PC-3 (cell line): ENCODE results near the gene UNC93B1. TPM values are rescaled to one million over a fixed set of nuclear protein-coding genes. Genes with fewer than 3 reads are reported as not detected.

ENCODE experiments used
- ATAC-seq: fragments of 200-7000 bp; cut with Tn5 transposase; 2 replicates; pipeline ENCODE4 v1.9.1; 2020; ENCODE audit warnings: mild to moderate bottlenecking, moderate library complexity
- BruUV-seq: library from RNA; stranded (reverse); fragments of 400-500 nt; replicated peaks from 2 replicates; lab custom pipeline; 2021; lab: Mats Ljungman, UMichigan
- CTCF ChIA-PET: fragments of 300-600 bp; sonication (Branson Sonifier 250); formaldehyde crosslinking; loops from one replicate; lab custom pipeline; 2022; ENCODE audit warnings: antibody characterized with exemption; lab: Charles Lee
- POLR2A ChIA-PET: fragments of 300-600 bp; sonication (Branson Sonifier 250); formaldehyde crosslinking; loops from one replicate; lab custom pipeline; 2022; ENCODE audit warnings: antibody characterized with exemption; ENCODE audit not compliant: unreplicated experiment; lab: Charles Lee
- DNase-seq: peaks from one replicate; pipeline ENCODE4 v3.0.0-alpha.2; 2015
- H2AFZ ChIP-seq: fragments of 300-600 bp; sonication (generic); 2 replicates; pipeline ENCODE4 v1.6.0; 2016; ENCODE audit warnings: antibody characterized with exemption, low read length
- H3F3A ChIP-seq: fragments of 300-600 bp; sonication (generic); one replicate; pipeline ENCODE4 v1.6.0; 2017; ENCODE audit warnings: antibody characterized with exemption, low read length, control low read depth, mild to moderate bottlenecking; ENCODE audit not compliant: unreplicated experiment
- H3K27ac ChIP-seq: fragments of 300-600 bp; sonication (generic); 2 replicates; pipeline ENCODE4 v1.5.1; 2016; ENCODE audit warnings: mild to moderate bottlenecking, low read length
- H3K27me3 ChIP-seq: fragments of 300-600 bp; sonication (generic); 2 replicates; pipeline ENCODE4 v1.6.1; 2016; ENCODE audit warnings: low read length, mixed read lengths
- H3K36me3 ChIP-seq: fragments of 300-600 bp; sonication (generic); 2 replicates; pipeline ENCODE4 v1.6.1; 2016; ENCODE audit warnings: low read depth, mixed run types, low read length, mixed read lengths
- H3K4me1 ChIP-seq: fragments of 300-600 bp; sonication (generic); 2 replicates; pipeline ENCODE4 v1.5.1; 2016; ENCODE audit warnings: low read length; ENCODE audit not compliant: insufficient read depth
- H3K4me2 ChIP-seq: fragments of 300-600 bp; sonication (generic); 2 replicates; pipeline ENCODE4 v1.6.0; 2016; ENCODE audit warnings: low read length
- H3K4me3 ChIP-seq: fragments of 300-600 bp; sonication (generic); 2 replicates; pipeline ENCODE4 v1.5.1; 2016; ENCODE audit warnings: mild to moderate bottlenecking, low read length, mixed read lengths
- H3K79me2 ChIP-seq: fragments of 300-600 bp; sonication (generic); 2 replicates; pipeline ENCODE4 v1.6.1; 2017; ENCODE audit warnings: low read length, mixed read lengths
- H3K9ac ChIP-seq: fragments of 300-600 bp; sonication (generic); 2 replicates; pipeline ENCODE4 v1.6.0; 2016; ENCODE audit warnings: mild to moderate bottlenecking, low read length
- H3K9me2 ChIP-seq: fragments of 300-600 bp; sonication (generic); replicated peaks from 2 replicates; pipeline ENCODE4 v1.6.1; 2016; ENCODE audit warnings: mixed run types, low read length, mixed read lengths
- H3K9me3 ChIP-seq: fragments of 300-600 bp; sonication (generic); 2 replicates; pipeline ENCODE4 v1.6.1; 2016; ENCODE audit warnings: low read length, mixed read lengths
- H4K20me1 ChIP-seq: fragments of 300-600 bp; sonication (generic); 2 replicates; pipeline ENCODE4 v1.6.1; 2016; ENCODE audit warnings: low read length, mixed read lengths
- EZH2 ChIP-seq: fragments of 300-600 bp; sonication (generic); IDR thresholded peaks from one replicate; pipeline ENCODE4 v1.6.1; 2017; ENCODE audit warnings: antibody characterized with exemption, mild to moderate bottlenecking, low read length; ENCODE audit not compliant: unreplicated experiment
- EZH2phosphoT487 ChIP-seq: fragments of 300-600 bp; sonication (generic); IDR thresholded peaks from 2 replicates; pipeline ENCODE4 v1.6.1; 2018; ENCODE audit warnings: mild to moderate bottlenecking, antibody characterized with exemption, low read length, borderline replicate concordance
- intact Hi-C: fragments of 100-400 bp; cut with micrococcal nuclease; formaldehyde crosslinking; loops from 2 replicates; pipeline ENCODE4 v1.9.0; 2023
- total RNA-seq: library from RNA; depleted of rRNA; stranded (reverse); fragments of >200 nt; gene quantifications from 2 replicates; pipeline ENCODE4 v1.2.3, GENCODE V29; 2014
- TF ChIP-seq, protein P1 (sequence below): fragments of 300-600 bp; sonication (generic); conservative IDR thresholded peaks from 2 replicates; pipeline ENCODE4 v1.5.1; 2017; ENCODE audit warnings: antibody characterized with exemption, low read depth, mild to moderate bottlenecking, low read length

Gene UNC93B1
- total RNA-seq, 1 experiment from 2014 or later: 66.8 TPM

GRCh38 chr11:68006606-68007166 lies 2.8 kb upstream of the UNC93B1 start:
- BruUV-seq: no TSS peak
- POLR2A ChIA-PET: no interaction called here

DNA sequence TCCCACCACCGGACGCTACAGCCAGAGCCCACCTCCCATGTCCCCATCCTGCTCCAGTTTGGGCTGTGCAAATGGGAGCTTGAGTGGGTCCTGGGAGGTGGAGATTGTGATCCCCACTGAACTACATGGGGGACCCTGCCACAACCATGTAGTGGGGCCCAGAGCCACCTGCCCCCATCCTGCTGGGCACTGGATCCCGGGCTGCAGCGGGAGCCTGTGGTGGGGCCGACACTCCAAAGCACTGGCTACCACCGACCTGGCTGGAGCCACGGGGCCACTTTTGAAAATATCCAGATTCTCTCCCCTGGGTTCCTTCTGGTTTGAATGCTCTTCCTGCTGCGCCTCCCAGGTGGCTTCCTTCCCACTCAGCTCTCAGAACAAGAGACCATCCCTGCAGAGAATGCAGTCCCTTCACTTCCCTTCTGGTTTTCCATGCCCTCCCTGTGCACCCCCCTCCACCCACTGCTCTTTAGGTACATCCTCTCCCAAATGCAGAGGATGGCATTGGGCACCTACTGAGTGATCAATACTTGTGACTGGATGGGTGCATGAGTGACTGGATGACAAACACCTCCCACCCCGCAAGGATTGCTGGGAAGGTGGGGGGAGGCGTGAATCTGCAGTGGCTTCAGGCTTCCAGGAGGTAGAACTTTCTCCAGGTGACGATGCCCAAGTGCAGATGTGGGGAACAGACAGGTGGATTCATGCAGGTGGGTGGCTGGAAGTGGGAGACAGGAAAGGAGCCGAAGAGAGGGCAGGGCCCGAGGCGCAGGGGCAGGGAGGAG lies 846 bp upstream of the UNC93B1 start:
- no peaks in the 10 kb centered on the region for H3K9me2 ChIP-seq
- H2AFZ ChIP-seq: peak overlapping the region; percentile 85
- BruUV-seq: no TSS peak
- peak overlapping the region; percentile 99 for H3K4me2 ChIP-seq
- H4K20me1 ChIP-seq: no peaks in the 10 kb centered on the region
- no peaks in the 10 kb centered on the region for H3K79me2 ChIP-seq
- H3K27me3 ChIP-seq: no peaks in the 10 kb centered on the region
- ChIA-PET CTCF (no interaction called here), POLR2A (no interaction called here)
- peaks cover 21% of the 10 kb centered on the region for H3K4me1 ChIP-seq
- TF ChIP-seq, protein P1, sequence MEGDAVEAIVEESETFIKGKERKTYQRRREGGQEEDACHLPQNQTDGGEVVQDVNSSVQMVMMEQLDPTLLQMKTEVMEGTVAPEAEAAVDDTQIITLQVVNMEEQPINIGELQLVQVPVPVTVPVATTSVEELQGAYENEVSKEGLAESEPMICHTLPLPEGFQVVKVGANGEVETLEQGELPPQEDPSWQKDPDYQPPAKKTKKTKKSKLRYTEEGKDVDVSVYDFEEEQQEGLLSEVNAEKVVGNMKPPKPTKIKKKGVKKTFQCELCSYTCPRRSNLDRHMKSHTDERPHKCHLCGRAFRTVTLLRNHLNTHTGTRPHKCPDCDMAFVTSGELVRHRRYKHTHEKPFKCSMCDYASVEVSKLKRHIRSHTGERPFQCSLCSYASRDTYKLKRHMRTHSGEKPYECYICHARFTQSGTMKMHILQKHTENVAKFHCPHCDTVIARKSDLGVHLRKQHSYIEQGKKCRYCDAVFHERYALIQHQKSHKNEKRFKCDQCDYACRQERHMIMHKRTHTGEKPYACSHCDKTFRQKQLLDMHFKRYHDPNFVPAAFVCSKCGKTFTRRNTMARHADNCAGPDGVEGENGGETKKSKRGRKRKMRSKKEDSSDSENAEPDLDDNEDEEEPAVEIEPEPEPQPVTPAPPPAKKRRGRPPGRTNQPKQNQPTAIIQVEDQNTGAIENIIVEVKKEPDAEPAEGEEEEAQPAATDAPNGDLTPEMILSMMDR: no peak
- TF ChIP-seq EZH2 (no peak), EZH2phosphoT487 (no peak)
- no peak for ATAC-seq
- intact Hi-C loops: no loop called here
- H3K36me3 ChIP-seq: no peaks in the 10 kb centered on the region
- H3F3A ChIP-seq: peaks cover 3% of the 10 kb centered on the region
- no peak overlapping the region for H3K9ac ChIP-seq
- H3K9me3 ChIP-seq: no peaks in the 10 kb centered on the region
- H3K27ac ChIP-seq: no peak overlapping the region
- no peak for DNase-seq
- peak overlapping the region; percentile 83 for H3K4me3 ChIP-seq

More at GRCh38 chr11:68006606-68007166, 2.8 kb upstream of the UNC93B1 start:
- Histone ChIP-seq H3K27ac (no peak overlapping the region), H4K20me1 (no peaks in the 10 kb centered on the region), H3K36me3 (no peaks in the 10 kb centered on the region), H3K4me3 (no peak overlapping the region), H2AFZ (no peak overlapping the region), H3K9ac (no peak overlapping the region), H3K79me2 (peaks cover 12% of the 10 kb centered on the region), H3F3A (peaks cover 3% of the 10 kb centered on the region), H3K9me3 (no peaks in the 10 kb centered on the region), H3K4me2 (no peak overlapping the region), H3K9me2 (no peaks in the 10 kb centered on the region), H3K4me1 (peaks cover 41% of the 10 kb centered on the region), H3K27me3 (no peaks in the 10 kb centered on the region)
- CTCF ChIA-PET: no interaction called here
- no peak for TF ChIP-seq EZH2
- TF ChIP-seq, protein P1: no peak
- no peak for TF ChIP-seq EZH2phosphoT487
- ATAC-seq: no peak
- no peak for DNase-seq
- intact Hi-C loops: no loop called here
